SKM-1 (cell line): ENCODE results near the gene SRSF4.

Source experiments
- DNase-seq: peaks from one replicate; lab custom pipeline; 2025; ENCODE audit not compliant: unreplicated experiment; lab: John Stamatoyannopoulos, UW

The SRSF4 gene

GRCh38 chr1:29201595-29202051 lies 19.9 kb upstream of the SRSF4 start:
- no peak for DNase-seq

GRCh38 chr1:29200906-29201594 lies 19.4 kb upstream of the SRSF4 start:
- DNase-seq: no peak

GRCh38 chr1:29197993-29198392 lies 16.3 kb upstream of the SRSF4 start:
- no peak for DNase-seq

- no peak for DNase-seq
Observed at GRCh38 chr1:29197590-29197924, 15.9 kb upstream of the SRSF4 start.

- no peak for DNase-seq
Observed at GRCh38 chr1:29196863-29197589, 15.3 kb upstream of the SRSF4 start.

GRCh38 chr1:29195881-29196291 lies 14.2 kb upstream of the SRSF4 start:
- no peak for DNase-seq

- no peak for DNase-seq
Observed at GRCh38 chr1:29193879-29194455, 12.3 kb upstream of the SRSF4 start.

- DNase-seq: no peak
Observed at GRCh38 chr1:29190718-29191117, 9.0 kb upstream of the SRSF4 start.

GRCh38 chr1:29186707-29187106 lies 5.0 kb upstream of the SRSF4 start:
- no peak for DNase-seq

- DNase-seq: no peak
Observed at GRCh38 chr1:29186252-29186651, 4.6 kb upstream of the SRSF4 start.

GRCh38 chr1:29183287-29183686 lies 1.6 kb upstream of the SRSF4 start:
- DNase-seq: no peak

- no peak for DNase-seq
Observed at GRCh38 chr1:29180497-29181412, 945 bp downstream of the SRSF4 start.

- DNase-seq: no peak
Observed at GRCh38 chr1:29179641-29180184, 2.0 kb downstream of the SRSF4 start.

GRCh38 chr1:29177022-29177705 lies 4.5 kb downstream of the SRSF4 start:
- DNase-seq: no peak

- no peak for DNase-seq
Observed at GRCh38 chr1:29176576-29176975, 5.1 kb downstream of the SRSF4 start.

- no peak for DNase-seq
Observed at GRCh38 chr1:29172415-29172939, 9.2 kb downstream of the SRSF4 start.

GRCh38 chr1:29171521-29171920 lies 10.2 kb downstream of the SRSF4 start:
- no peak for DNase-seq

- DNase-seq: no peak
Observed at GRCh38 chr1:29171089-29171488, 10.6 kb downstream of the SRSF4 start.

GRCh38 chr1:29169976-29170375 lies 11.7 kb downstream of the SRSF4 start:
- no peak for DNase-seq

- no peak for DNase-seq
Observed at GRCh38 chr1:29167904-29168303, 13.8 kb downstream of the SRSF4 start.
